MM.1S (cell line): ENCODE results near the gene KIR2DL4.
"Not testable (repeated sequence)": the region's sequence is repeated elsewhere in the genome, so short reads cannot be mapped to it uniquely, and the experiment has no call there.

Experiments
- DNase-seq: peaks from one replicate; pipeline ENCODE4 v3.0.0-alpha.2; 2015
- H2AFZ ChIP-seq: fragments of 300-600 bp; sonication (generic); 2 replicates; pipeline ENCODE4 v1.6.0; 2016; ENCODE audit warnings: antibody characterized with exemption, low read length
- H3F3A ChIP-seq: fragments of 300-600 bp; sonication (generic); 2 replicates; pipeline ENCODE4 v1.6.1; 2016; ENCODE audit warnings: mild to moderate bottlenecking, antibody characterized with exemption, low read length, moderate library complexity, mixed read lengths; ENCODE audit not compliant: insufficient read depth
- H3K27ac ChIP-seq: fragments of 300-600 bp; sonication (generic); 2 replicates; pipeline ENCODE4 v1.5.1; 2016; ENCODE audit warnings: mild to moderate bottlenecking, low read length
- H3K27me3 ChIP-seq: fragments of 300-600 bp; sonication (generic); replicated peaks from 2 replicates; pipeline ENCODE4 v1.6.0; 2016; ENCODE audit warnings: low read length; ENCODE audit not compliant: insufficient read depth
- H3K36me3 ChIP-seq: fragments of 300-600 bp; sonication (generic); replicated peaks from 2 replicates; pipeline ENCODE4 v1.6.1; 2016; ENCODE audit warnings: mild to moderate bottlenecking, low read length, mixed read lengths; ENCODE audit not compliant: insufficient read depth
- H3K4me1 ChIP-seq: fragments of 300-600 bp; sonication (generic); 2 replicates; pipeline ENCODE4 v1.6.1; 2016; ENCODE audit warnings: low read length, mixed read lengths
- H3K4me2 ChIP-seq: fragments of 300-600 bp; sonication (generic); 2 replicates; pipeline ENCODE4 v1.6.0; 2016; ENCODE audit warnings: low read depth, low read length
- H3K4me3 ChIP-seq: fragments of 300-600 bp; sonication (generic); 2 replicates; pipeline ENCODE4 v1.5.1; 2016; ENCODE audit warnings: low read length, mixed read lengths
- H3K79me2 ChIP-seq: fragments of 300-600 bp; sonication (generic); 2 replicates; pipeline ENCODE4 v1.6.1; 2016; ENCODE audit warnings: mixed run types, low read length, mixed read lengths
- H3K9ac ChIP-seq: fragments of 300-600 bp; sonication (generic); 2 replicates; pipeline ENCODE4 v1.6.1; 2016; ENCODE audit warnings: low read length, mixed read lengths
- H3K9me2 ChIP-seq: fragments of 300-600 bp; sonication (generic); replicated peaks from 2 replicates; pipeline ENCODE4 v1.6.1; 2016; ENCODE audit warnings: mild to moderate bottlenecking, low read length, mixed read lengths; ENCODE audit not compliant: insufficient read depth
- H3K9me3 ChIP-seq: fragments of 300-600 bp; sonication (generic); replicated peaks from 2 replicates; pipeline ENCODE4 v1.6.1; 2016; ENCODE audit warnings: mild to moderate bottlenecking, low read length, mixed read lengths; ENCODE audit not compliant: insufficient read depth
- H4K20me1 ChIP-seq: fragments of 300-600 bp; sonication (generic); 2 replicates; pipeline ENCODE4 v1.6.1; 2016; ENCODE audit warnings: mild to moderate bottlenecking, low read length, moderate library complexity, mixed read lengths; ENCODE audit not compliant: insufficient read depth
- CTCF ChIP-seq: fragments of 300-600 bp; sonication (generic); IDR thresholded peaks from 2 replicates; pipeline ENCODE4 v1.5.1; 2016; ENCODE audit warnings: antibody characterized with exemption, low read length, mixed read lengths
- EZH2 ChIP-seq: fragments of 300-600 bp; sonication (generic); optimal IDR thresholded peaks from 2 replicates; pipeline ENCODE3; 2017; ENCODE audit warnings: low read depth, mild to moderate bottlenecking, antibody characterized with exemption, low read length, mixed read lengths
- EZH2phosphoT487 ChIP-seq: fragments of 300-600 bp; sonication (generic); IDR thresholded peaks from 2 replicates; pipeline ENCODE4 v1.6.1; 2018; ENCODE audit warnings: antibody characterized with exemption, low read length

The KIR2DL4 gene

DNA sequence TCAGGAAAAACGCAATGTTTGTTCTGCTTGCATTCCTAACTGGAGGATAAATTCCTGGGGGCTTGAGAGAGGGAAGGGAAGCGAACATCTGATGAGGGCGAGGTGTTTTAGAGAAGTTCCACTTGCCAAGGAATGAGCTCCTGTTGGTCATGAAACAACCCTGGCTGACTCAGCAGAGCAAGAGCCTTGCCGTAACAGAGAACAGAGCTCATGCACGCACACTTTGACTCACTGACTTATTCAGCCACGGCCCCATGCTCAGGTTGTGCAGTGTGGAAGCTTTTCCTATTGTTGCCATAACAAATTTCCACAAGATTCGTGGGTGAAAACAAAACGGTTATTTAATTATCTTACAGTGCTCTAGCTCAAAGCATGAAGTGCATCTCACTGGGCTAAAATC, 39.8 kb downstream of the KIR2DL4 start:
- not testable (repeated sequence) for H3K9ac ChIP-seq, H3K9me3 ChIP-seq, H3K4me1 ChIP-seq, H3K79me2 ChIP-seq, DNase-seq, H3K36me3 ChIP-seq, H4K20me1 ChIP-seq, H3F3A ChIP-seq, H2AFZ ChIP-seq, H3K27ac ChIP-seq, H3K9me2 ChIP-seq, H3K4me2 ChIP-seq, H3K4me3 ChIP-seq
- H3K27me3 ChIP-seq, result peaks cover 23% of the 10 kb centered on the region

GRCh38 chr19:54850061-54850640, 46.7 kb downstream of the KIR2DL4 start, which contains the start of gene KIR3DL2:
Gene KIR3DL2 (plus strand): TSS chr19:54850443. CDS start chr19:54850476, 33 bp downstream.
- H3K36me3 ChIP-seq, DNase-seq, H3K9me3 ChIP-seq, H3K4me1 ChIP-seq, H3K79me2 ChIP-seq, H3F3A ChIP-seq, H3K27ac ChIP-seq, H3K4me3 ChIP-seq, H4K20me1 ChIP-seq, H3K9me2 ChIP-seq, H2AFZ ChIP-seq, H3K9ac ChIP-seq, H3K4me2 ChIP-seq: not testable (repeated sequence)
- H3K27me3 ChIP-seq, result peaks cover 46% of the 10 kb centered on the region

DNA sequence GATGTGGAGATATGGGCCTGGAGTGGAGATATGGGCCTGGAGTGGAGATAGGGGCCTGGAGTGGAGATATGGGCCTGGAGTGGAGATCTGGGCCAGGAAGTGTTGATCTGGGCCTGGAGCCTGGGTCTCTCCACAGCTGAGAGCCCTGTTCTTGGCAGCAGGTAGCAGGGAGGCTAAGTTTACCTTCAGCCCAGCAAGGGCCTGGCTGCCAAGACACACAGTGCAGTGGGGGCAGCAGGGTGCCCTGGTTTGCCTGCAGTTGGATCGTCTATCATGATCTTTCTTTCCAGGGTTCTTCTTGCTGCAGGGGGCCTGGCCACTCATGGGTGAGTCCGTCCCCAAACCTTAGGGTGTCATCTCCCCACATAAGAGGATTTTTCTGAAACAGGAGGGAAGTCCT, 47.5 kb downstream of the KIR2DL4 start:
- no peak overlapping the region for H3K27ac ChIP-seq
- TF ChIP-seq CTCF, result no peak
- no peak for TF ChIP-seq EZH2
- no peak for TF ChIP-seq EZH2phosphoT487
- no peaks in the 10 kb centered on the region for H3K79me2 ChIP-seq
- no peaks in the 10 kb centered on the region for H3K36me3 ChIP-seq
- no peaks in the 10 kb centered on the region for H4K20me1 ChIP-seq
- H3K4me2 ChIP-seq, result no peak overlapping the region
- H3K4me3 ChIP-seq, result no peak overlapping the region
- H3K9me2 ChIP-seq, result no peaks in the 10 kb centered on the region
- no peaks in the 10 kb centered on the region for H3F3A ChIP-seq
- no peaks in the 10 kb centered on the region for H3K9me3 ChIP-seq
- no peak overlapping the region for H3K9ac ChIP-seq
- no peaks in the 10 kb centered on the region for H3K4me1 ChIP-seq
- DNase-seq, result no peak
- peaks cover 45% of the 10 kb centered on the region for H3K27me3 ChIP-seq
- H2AFZ ChIP-seq, result no peak overlapping the region

- H3K9me3 ChIP-seq, result no peaks in the 10 kb centered on the region
- no peak overlapping the region for H2AFZ ChIP-seq
- no peaks in the 10 kb centered on the region for H3F3A ChIP-seq
- peaks cover 45% of the 10 kb centered on the region for H3K27me3 ChIP-seq
- no peak overlapping the region for H3K4me2 ChIP-seq
- no peak overlapping the region for H3K4me3 ChIP-seq
- no peaks in the 10 kb centered on the region for H4K20me1 ChIP-seq
- no peaks in the 10 kb centered on the region for H3K4me1 ChIP-seq
- no peak for DNase-seq
- H3K9ac ChIP-seq, result no peak overlapping the region
- no peaks in the 10 kb centered on the region for H3K9me2 ChIP-seq
- no peak overlapping the region for H3K27ac ChIP-seq
- no peaks in the 10 kb centered on the region for H3K36me3 ChIP-seq
- no peaks in the 10 kb centered on the region for H3K79me2 ChIP-seq
- TF ChIP-seq CTCF (no peak), EZH2phosphoT487 (no peak), EZH2 (no peak)
Measured at GRCh38 chr19:54851353-54851752, 47.9 kb downstream of the KIR2DL4 start.

DNA sequence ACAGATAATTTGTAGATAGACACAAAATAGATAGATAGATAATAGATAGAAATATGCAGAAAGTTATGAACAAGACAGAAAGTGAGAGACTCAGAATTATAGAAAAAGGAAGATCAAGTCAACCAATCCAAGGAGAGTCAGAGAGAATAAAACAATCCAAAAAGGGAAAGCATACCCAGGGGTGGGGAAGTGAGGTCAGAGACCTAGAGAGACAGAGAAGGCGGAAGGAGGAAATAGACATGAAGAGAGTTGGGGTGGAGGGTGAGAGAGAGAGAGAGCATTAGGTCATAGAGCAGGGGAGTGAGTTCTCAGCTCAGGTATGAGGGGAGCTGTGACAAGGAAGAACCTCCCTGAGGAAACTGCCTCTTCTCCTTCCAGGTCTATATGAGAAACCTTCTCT, 51.8 kb downstream of the KIR2DL4 start:
- not testable (repeated sequence) for DNase-seq, H3K79me2 ChIP-seq, H3K4me1 ChIP-seq, H3K9ac ChIP-seq, H3F3A ChIP-seq, H4K20me1 ChIP-seq, H3K9me3 ChIP-seq, H2AFZ ChIP-seq, H3K4me2 ChIP-seq, H3K27ac ChIP-seq, H3K9me2 ChIP-seq, H3K36me3 ChIP-seq, H3K4me3 ChIP-seq
- peaks cover 35% of the 10 kb centered on the region for H3K27me3 ChIP-seq

DNA sequence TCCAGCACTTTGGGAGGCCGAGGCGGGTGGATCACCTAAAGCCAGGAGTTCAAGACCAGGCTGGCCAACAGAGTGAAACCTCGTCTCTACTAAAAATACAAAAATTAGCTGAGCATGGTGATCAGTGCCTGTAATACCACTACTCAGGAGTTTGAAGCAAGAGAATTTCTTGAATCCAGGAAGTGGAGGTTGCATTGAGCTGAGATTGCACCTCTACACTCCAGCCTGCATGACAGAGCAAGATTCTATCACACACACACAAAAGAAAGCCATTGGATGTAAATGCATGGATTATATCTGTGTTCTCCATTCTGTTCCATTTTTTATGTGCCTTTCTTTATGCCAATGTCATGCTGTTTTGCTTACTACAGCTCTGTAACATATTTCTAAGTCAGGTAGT, 55.1 kb downstream of the KIR2DL4 start:
- H3K4me3 ChIP-seq, H3K9me3 ChIP-seq, H3K79me2 ChIP-seq, H3K9me2 ChIP-seq, H3K9ac ChIP-seq, H3K4me2 ChIP-seq, H3K4me1 ChIP-seq, H3F3A ChIP-seq, H2AFZ ChIP-seq, H4K20me1 ChIP-seq, H3K36me3 ChIP-seq, H3K27ac ChIP-seq, DNase-seq: not testable (repeated sequence)
- peaks cover 28% of the 10 kb centered on the region for H3K27me3 ChIP-seq
